ENCODE data around the gene TCP1. TPM values are rescaled to one million over a fixed set of nuclear protein-coding genes. Genes with fewer than 3 reads are reported as not detected.

The TCP1 gene
- polyA plus RNA-seq, 1 donor from 2014 or later, result 379 TPM

DNA sequence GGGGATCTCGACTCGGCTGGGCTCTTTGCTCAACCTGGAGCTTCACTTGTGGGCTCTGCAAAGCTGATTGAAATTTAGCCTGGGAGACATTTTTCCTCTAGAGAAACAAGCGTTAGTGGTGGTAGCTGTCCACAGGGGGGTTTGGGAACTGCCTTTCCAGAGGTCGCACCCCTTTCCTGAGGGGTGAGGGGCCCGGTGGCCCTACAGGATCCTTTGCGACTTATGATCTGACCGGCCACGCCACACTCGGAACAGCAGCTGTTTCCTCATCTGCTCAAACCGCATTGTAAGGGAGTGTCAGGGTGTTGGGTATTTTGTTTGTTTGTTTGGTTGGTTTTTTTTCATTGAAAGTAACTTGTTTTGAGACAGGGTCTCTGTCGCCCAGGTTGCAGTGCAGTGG, 31.7 kb upstream of the TCP1 start:
- Histone ChIP-seq H3K9me3 (ENCODE audit: low read length) (no peaks in the 10 kb centered on the region), H3K9me2 (ENCODE audit: insufficient read depth, low read length) (no peaks in the 10 kb centered on the region), H3K27me3 (ENCODE audit: insufficient read depth, low read depth, low read length) (no peaks in the 10 kb centered on the region), H3K79me2 (replicated peaks; ENCODE audit: insufficient read depth, low read length) (no peaks in the 10 kb centered on the region), H3K36me3 (ENCODE audit: insufficient read depth, low read length) (no peaks in the 10 kb centered on the region), H3K4me2 (ENCODE audit: low read length) (no peak overlapping the region), H3K4me3 (ENCODE audit: low read length) (no peak overlapping the region), H3K9ac (ENCODE audit: low read length) (no peak overlapping the region), H3K27ac (ENCODE audit: low read length) (no peak overlapping the region), H3F3A (ENCODE audit: insufficient read depth, low read length, poor library complexity, severe bottlenecking) (no peaks in the 10 kb centered on the region), H2AFZ (ENCODE audit: low read depth, low read length) (no peak overlapping the region), H4K20me1 (ENCODE audit: insufficient read depth) (no peaks in the 10 kb centered on the region)
- TF ChIP-seq EZH2 (IDR thresholded peaks at IDR 0.05; ENCODE audit: borderline replicate concordance, insufficient read depth, low read length, poor library complexity, severe bottlenecking) (no peak), TAF1 (IDR thresholded peaks at IDR 0.05; ENCODE audit: low read depth) (no peak), MXI1 (conservative IDR thresholded peaks at IDR 0.05; ENCODE audit: poor library complexity, severe bottlenecking) (no peak), EP300 (conservative IDR thresholded peaks at IDR 0.05; ENCODE audit: poor library complexity, severe bottlenecking) (no peak), POLR2AphosphoS5 (IDR thresholded peaks at IDR 0.05) (no peak), RAD21 (conservative IDR thresholded peaks at IDR 0.05) (no peak), SMC3 (conservative IDR thresholded peaks at IDR 0.05; ENCODE audit: poor library complexity) (no peak)
- TF ChIP-seq, protein P1, sequence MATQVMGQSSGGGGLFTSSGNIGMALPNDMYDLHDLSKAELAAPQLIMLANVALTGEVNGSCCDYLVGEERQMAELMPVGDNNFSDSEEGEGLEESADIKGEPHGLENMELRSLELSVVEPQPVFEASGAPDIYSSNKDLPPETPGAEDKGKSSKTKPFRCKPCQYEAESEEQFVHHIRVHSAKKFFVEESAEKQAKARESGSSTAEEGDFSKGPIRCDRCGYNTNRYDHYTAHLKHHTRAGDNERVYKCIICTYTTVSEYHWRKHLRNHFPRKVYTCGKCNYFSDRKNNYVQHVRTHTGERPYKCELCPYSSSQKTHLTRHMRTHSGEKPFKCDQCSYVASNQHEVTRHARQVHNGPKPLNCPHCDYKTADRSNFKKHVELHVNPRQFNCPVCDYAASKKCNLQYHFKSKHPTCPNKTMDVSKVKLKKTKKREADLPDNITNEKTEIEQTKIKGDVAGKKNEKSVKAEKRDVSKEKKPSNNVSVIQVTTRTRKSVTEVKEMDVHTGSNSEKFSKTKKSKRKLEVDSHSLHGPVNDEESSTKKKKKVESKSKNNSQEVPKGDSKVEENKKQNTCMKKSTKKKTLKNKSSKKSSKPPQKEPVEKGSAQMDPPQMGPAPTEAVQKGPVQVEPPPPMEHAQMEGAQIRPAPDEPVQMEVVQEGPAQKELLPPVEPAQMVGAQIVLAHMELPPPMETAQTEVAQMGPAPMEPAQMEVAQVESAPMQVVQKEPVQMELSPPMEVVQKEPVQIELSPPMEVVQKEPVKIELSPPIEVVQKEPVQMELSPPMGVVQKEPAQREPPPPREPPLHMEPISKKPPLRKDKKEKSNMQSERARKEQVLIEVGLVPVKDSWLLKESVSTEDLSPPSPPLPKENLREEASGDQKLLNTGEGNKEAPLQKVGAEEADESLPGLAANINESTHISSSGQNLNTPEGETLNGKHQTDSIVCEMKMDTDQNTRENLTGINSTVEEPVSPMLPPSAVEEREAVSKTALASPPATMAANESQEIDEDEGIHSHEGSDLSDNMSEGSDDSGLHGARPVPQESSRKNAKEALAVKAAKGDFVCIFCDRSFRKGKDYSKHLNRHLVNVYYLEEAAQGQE (IDR thresholded peaks at IDR 0.05; ENCODE audit: borderline replicate concordance), result no peak
- TF ChIP-seq, protein P2, sequence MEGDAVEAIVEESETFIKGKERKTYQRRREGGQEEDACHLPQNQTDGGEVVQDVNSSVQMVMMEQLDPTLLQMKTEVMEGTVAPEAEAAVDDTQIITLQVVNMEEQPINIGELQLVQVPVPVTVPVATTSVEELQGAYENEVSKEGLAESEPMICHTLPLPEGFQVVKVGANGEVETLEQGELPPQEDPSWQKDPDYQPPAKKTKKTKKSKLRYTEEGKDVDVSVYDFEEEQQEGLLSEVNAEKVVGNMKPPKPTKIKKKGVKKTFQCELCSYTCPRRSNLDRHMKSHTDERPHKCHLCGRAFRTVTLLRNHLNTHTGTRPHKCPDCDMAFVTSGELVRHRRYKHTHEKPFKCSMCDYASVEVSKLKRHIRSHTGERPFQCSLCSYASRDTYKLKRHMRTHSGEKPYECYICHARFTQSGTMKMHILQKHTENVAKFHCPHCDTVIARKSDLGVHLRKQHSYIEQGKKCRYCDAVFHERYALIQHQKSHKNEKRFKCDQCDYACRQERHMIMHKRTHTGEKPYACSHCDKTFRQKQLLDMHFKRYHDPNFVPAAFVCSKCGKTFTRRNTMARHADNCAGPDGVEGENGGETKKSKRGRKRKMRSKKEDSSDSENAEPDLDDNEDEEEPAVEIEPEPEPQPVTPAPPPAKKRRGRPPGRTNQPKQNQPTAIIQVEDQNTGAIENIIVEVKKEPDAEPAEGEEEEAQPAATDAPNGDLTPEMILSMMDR (IDR thresholded peaks at IDR 0.05; ENCODE audit: poor library complexity, severe bottlenecking), result no peak

DNA sequence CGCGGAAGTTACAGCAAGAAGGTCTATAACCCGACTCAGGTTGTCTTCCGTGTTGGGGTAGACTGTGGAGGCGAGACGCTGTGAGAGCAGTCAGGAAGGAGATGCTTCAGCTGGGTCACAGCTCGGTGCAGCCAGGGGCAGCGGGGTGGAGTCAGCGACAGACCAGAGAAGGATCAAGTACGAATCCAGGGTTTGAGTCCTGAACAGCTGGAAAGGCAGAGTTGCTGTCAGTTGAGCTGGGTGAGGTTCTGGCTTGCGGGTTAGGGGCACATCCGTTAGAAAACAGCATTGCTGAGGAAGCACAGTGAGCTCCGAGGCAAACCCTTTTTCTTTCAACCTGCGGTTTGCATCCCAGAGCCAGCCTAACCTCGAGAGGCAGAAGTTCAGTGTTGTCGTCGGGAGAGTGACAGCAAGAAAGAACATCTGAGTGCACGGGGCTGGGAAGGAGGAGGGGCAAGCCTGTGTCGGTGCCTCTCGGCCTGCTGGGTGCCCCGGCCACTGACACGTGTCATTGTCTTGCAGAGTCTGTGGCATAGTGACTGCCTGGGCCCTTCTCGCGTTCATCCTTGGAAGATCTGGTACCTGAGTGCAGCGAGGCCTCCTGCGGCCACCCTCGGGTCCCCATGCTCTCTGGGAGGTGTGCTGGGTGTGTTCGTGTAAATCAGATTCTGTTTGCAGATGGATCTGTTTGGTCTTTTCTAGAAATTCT, 30.7 kb upstream of the TCP1 start:
- Histone ChIP-seq H3K36me3 (ENCODE audit: insufficient read depth, low read length) (no peaks in the 10 kb centered on the region), H3K4me3 (ENCODE audit: low read length) (no peak overlapping the region), H4K20me1 (ENCODE audit: insufficient read depth) (no peaks in the 10 kb centered on the region), H2AFZ (ENCODE audit: low read depth, low read length) (no peak overlapping the region), H3K27ac (ENCODE audit: low read length) (no peak overlapping the region), H3K9ac (ENCODE audit: low read length) (no peak overlapping the region), H3F3A (ENCODE audit: insufficient read depth, low read length, poor library complexity, severe bottlenecking) (no peaks in the 10 kb centered on the region), H3K79me2 (replicated peaks; ENCODE audit: insufficient read depth, low read length) (no peaks in the 10 kb centered on the region), H3K9me3 (ENCODE audit: low read length) (no peaks in the 10 kb centered on the region), H3K27me3 (ENCODE audit: insufficient read depth, low read depth, low read length) (no peaks in the 10 kb centered on the region), H3K4me2 (ENCODE audit: low read length) (no peak overlapping the region), H3K9me2 (ENCODE audit: insufficient read depth, low read length) (no peaks in the 10 kb centered on the region)
- TF ChIP-seq EP300 (conservative IDR thresholded peaks at IDR 0.05; ENCODE audit: poor library complexity, severe bottlenecking), result no peak
- no peak for TF ChIP-seq EZH2 (IDR thresholded peaks at IDR 0.05; ENCODE audit: borderline replicate concordance, insufficient read depth, low read length, poor library complexity, severe bottlenecking)
- no peak for TF ChIP-seq MXI1 (conservative IDR thresholded peaks at IDR 0.05; ENCODE audit: poor library complexity, severe bottlenecking)
- TF ChIP-seq, protein P2 (IDR thresholded peaks at IDR 0.05; ENCODE audit: poor library complexity, severe bottlenecking), result no peak
- no peak for TF ChIP-seq TAF1 (IDR thresholded peaks at IDR 0.05; ENCODE audit: low read depth)
- TF ChIP-seq, protein P1 (IDR thresholded peaks at IDR 0.05; ENCODE audit: borderline replicate concordance), result no peak
- TF ChIP-seq SMC3 (conservative IDR thresholded peaks at IDR 0.05; ENCODE audit: poor library complexity), result no peak
- TF ChIP-seq RAD21 (conservative IDR thresholded peaks at IDR 0.05), result no peak
- TF ChIP-seq POLR2AphosphoS5 (IDR thresholded peaks at IDR 0.05), result no peak

Measured in neural cell (in vitro differentiated cells).